ENCODE data around the gene CPAMD8.

The CPAMD8 gene

DNA sequence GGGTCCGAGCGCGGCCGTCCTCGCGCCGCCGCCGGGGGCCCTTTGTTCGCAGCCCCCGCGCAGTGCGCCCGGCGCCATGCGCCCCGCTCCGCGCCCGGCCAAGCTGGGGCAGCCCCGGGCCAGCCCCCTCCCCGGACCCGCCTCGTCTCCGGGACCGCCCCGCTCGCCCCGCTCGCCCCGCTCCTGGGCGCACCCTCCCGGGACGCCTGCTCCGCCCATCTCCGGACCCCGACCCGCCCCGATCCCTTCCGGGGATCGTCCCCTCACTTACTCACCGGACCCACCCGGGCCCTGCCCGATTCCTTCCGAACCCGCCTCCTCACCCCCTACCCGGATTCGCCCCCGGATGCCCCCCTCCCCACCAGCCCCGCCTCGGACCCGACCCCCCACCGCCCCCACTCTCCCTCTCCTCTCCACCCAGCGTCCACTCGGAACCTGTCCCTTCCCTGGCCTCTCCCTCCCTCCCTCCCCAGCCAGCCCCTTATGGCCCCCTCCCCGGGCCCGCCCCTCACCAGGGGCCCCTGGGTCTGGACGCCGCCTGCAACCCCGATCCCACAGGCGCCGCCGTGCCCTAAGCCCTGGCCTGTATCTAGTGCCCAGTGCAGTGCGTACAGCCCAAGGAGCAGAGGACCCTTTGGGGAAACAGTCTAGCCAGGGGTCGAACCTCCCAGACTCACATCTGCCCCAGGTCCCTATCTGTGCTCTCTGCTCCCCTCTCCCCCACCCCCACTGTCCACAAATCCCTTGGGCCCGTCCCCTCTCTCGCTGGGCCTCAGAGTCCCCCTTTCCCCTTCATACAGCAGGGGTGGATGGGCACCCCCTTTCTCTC, at the start of gene CPAMD8:
Gene CPAMD8 (minus strand): TSS at position 105 of the 829 bp plus-strand sequence. CDS start 168 bp downstream, outside the sequence.
- DNase-seq = no peak

DNA sequence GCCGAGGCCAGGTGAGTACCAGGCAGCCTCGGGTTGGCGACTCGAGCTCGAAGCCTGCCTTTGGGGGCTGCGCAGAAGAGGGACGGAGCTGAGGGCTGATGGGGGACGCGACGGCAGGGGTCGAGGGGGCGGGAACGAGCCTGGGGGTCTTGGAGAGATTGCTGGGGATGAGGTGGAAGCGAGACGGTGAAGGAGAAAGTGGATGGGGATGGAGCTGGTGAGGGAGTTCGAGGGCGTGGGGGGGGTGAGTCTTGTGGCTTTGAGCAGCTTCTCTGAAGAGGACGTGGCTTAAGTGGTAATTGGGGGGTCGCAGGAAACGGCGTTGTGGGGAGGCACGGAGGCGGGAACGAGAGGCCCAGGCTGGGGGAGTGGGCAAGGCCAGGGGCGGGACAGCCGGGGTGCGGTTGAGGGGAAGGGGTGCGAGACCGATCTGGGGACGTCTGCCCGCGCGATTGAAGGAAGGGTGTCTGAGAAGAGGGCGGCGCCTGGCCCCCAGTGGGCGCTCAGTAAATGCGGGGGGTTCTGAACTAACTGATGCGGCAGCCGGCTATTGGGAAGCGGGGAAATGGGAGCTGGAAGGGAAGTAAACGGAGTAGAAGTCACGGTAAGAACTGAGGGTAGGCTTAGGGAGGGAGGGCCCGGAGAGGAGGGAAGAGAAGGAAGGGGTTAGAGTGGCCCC, 49.4 kb upstream of the CPAMD8 start:
- no peak for DNase-seq

DNA sequence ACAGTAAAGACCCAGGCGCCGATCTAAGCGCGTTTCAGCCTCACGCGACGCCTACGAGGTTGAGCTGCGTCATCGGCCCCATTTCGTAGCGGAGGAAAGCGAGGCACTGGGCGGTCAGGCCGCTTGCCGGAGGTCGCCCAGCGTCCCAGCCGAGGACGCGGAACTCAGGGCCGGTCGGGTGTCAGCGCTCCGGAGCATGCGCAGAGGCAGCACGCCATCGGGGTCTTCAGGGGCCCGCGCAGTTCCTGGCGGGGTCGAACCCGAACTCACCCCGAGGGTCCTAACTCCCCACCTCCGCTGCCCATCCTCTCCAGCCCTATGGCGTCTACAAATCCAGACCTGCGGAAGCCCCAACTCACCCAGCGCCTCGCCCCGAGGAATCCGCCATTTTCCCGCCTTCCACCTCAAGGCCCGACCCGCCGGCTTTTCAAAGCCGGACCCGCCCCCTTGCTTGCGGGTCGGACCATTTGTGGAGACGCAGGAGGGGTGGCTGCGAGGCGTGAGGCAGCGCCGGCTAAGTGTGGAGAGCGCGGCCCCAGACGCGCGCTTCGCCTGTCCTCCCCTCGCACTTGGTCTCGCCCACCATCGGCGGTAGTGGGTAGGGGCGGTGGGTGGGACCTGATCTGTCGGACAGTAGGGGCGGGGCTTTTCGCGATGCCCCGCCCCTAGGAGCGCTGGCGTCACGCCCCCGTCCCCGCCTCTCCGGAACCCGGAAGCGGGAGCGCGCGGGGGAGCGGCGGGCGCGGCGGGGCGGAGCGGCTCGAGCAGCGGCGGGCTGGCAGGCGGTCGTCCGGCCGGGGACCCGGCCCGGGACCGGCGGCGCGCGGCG, 48.6 kb upstream of the CPAMD8 start, which contains the start of the genes HAUS8 and MYO9B:
Gene HAUS8 (minus strand): TSS at position 418 of the 829 bp plus-strand sequence. CDS start 30 bp downstream, at position 388.
Gene MYO9B (plus strand): TSS at position 743 of the 829 bp plus-strand sequence. CDS start 25,941 bp downstream, outside the sequence.
- DNase-seq = peak; percentile 89 to 95

DNA sequence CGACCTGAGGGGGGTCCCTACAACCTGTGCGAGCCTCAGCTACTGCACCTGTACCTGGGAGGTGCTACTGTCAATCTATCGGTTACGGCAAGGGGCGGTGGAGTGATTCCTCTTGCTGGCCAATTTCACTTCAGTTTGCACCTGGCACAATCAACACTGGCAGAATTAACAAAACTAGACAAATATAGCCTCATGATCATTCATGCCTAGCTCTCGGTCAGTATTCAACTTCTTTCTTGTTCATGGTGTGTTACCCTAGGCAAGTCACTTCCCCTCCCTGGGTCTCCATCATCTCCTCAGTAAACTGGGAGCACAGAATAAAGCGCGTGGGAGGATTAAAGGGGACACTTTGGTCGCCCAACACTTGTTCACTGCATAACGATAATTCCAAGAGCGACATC, 48.0 kb upstream of the CPAMD8 start:
- DNase-seq = no peak

DNA sequence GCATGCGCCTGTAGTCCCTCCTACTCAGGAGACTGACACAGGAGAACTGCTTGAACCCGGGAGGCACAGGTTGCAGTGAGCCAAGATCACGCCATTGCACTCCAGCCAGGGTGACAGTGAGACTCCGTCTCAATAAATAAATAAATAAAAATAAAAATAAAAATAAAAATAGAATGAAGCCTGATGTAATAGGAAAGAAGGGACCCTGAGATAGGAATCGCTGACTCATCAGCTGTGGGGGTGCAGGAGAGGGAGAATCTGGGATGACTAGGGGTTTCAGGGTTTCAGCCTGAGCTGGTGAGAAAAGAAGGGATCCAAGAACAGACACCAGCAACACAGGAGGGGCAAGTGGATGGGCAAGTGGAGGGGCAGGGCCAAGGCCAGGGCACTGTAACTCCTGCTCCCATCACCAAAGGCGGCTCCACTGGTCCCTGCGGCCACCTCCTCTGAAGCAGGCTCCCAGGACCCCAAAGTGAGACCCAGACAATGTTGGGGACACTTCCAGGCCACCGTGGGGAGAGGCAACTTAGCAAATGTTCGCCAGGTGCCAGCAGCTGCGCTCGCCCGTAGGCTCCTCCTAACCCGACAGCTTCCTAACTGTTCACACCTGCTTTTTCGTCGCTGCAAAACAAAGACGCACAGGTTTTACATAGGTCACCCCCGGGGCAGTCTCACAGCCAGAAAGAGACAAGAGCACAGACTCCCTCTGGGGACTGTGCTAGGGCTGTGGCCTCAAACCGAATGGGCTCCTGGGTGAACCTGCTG, 47.4 kb upstream of the CPAMD8 start:
- DNase-seq = no peak

DNA sequence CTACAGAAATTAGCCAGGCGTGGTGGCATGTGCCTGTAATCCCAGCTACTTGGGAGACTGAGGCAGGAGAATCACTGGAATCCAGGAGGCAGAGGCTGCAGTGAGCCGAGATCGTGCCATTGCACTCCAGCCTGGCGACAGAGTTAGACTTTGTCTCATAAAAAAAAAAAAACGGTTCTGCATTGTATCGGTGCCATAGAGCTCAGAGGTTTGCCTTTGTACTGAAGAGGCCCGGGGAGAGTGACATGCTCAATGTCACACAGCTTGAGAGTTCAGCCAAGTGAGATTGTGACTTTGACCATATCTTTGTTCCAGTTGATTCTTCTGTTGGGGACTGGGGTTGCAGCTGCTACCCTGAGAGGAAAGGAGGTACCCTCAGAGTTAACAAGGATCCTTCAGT, 44.3 kb upstream of the CPAMD8 start:
- DNase-seq = no peak

DNA sequence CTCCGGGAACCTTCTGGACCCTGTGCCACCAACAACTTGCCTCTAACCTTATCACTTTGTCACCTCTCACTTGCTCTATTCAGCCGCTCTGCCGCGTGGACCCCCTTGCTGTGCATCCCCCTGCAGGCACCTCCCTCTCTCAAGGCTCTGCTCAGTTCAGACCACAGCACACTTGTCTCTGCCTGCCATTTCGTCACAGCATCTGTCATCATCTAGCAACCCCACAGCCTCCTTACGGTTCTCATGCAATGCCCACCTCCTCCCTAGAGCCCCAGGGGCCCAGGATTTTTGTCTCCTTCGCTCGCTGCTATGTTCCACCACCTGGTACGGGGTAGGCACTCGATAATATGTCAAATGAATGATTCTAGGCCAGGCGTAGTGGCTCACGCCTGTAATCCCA, 43.8 kb upstream of the CPAMD8 start:
- no peak for DNase-seq

DNA sequence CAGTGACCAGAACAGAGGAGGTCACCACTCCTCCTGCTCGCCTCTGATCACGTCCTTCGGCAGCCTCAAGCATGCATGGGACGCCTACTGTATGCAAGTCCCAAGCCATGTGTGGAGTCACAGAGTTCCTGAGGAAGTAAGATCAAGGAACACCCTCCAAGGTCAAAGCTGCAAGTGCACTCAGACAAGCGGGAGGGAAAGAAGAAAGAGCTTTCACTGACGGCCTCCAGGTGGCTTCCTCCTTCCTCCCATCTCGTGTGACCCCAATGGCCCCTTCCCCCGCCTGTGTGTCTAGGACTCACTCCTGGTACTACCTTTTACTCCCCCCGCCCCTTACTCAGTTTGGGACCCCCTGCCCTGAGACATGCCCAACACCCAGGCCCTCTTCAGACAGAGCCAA, 42.6 kb upstream of the CPAMD8 start:
- no peak for DNase-seq

DNA sequence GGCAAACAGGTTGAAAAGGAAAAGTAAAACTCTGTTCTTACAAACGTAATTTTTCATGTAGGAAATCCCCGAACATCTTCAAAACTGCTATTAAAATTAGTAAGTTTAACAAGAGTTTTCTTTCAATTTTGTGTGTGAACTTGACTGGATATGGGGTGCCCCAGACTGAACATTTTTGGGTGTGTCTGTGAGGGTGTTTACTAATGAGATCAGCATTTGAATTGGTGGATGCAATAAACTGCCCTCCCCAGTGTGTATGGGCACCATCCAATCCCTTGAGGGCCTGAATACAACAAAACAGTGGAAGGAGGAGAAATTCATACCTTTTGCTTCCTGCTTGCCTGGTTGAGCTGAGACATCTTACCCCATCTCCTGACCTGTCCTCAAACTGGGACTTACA, 36.8 kb upstream of the CPAMD8 start:
- DNase-seq = no peak

DNA sequence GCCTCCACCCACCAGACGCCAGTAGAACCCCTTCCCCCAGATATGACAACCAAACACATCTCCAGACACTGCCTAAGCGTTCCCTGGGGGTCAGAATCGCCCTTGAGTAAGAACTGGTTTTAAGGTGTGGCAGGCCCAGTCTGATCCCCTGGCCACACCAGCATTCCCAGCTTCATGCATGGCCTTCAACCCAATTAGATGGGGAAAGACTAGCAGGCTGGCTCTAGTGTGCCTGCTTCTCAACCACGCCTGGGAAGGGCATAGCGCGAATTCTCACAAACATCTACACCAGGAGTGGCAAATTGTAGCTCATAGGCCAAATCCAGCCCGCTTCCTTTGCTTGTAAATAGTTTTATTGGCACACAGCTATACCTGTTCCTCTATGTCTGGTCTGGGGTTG, 35.1 kb upstream of the CPAMD8 start:
- no peak for DNase-seq

DNA sequence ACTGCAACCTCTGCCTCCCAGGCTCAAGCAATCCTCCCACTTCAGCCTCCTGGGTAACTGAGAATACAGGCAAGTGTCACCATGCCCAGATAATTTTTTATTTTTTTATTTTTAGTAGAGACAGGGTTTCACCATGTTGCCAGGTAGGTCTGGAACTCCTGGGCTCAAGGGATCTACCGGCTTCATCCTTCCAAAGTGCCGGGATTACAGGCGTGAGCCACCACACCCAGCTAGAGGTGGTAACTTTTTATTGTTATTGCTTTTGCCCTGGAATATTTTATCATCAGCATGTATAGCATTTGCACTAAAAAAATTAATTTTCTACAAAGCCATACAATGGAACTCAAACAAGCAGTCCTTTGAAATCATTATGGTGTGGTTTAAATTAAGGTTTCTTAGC, 34.6 kb upstream of the CPAMD8 start:
- DNase-seq = no peak

DNA sequence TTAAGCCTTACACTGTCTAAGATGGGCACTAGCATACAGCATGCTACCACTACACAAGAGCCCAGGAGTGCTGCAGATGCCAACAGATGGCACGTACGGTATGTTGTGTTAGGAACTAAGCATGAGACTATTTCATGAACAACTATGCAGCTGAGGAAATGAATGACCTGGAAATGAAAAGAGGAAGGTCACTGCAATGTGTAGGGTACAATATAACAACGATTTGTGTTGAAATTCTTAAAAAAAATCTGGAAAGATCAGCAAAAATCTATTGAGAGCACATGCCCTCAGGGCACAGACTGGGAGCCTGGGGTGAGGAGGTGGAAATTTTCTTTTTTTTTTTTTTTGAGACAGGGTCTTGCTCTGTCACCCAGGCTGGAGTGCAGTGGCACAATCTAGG, 34.2 kb upstream of the CPAMD8 start:
- no peak for DNase-seq

DNA sequence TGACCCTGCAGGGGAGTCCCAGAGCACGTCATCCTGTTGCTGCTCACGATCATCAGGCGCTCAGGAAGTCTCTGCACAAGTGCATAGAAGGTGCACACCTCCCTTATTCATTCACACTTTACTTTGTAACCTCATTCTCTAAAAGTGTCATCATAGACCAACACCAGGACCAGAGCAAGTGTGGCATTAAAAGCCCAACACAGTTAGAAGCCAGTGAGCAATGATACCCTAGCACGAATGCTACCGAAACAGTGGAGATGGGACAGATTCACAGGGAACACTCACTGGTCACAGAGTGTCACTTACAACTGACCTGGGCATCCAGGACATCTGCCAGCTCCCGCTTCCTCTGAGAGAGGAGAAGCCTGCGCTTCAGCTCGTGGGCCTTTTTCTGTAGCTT, 31.6 kb upstream of the CPAMD8 start:
- DNase-seq = peak in 1 of 2 experiments; percentile 34

DNA sequence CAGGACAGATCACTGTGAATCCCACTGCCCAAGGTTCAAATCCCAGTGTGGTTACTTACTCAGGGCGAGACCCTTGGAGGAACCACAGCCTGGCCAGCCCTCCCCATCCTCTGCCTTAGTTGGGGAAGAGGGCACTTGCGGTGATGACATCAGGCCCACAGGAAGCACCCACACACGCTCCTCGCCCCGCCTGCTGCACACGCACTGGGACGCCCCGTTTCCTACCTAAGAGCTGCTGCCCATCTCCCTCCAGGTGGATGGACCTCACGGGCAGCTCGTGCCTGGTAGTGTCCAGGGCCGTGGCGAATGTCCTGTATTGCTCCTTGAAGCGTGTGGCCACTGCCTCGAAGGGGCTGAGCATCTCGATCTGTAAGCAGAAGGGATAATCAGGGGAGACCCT, 29.0 kb upstream of the CPAMD8 start:
- DNase-seq = no peak

DNA sequence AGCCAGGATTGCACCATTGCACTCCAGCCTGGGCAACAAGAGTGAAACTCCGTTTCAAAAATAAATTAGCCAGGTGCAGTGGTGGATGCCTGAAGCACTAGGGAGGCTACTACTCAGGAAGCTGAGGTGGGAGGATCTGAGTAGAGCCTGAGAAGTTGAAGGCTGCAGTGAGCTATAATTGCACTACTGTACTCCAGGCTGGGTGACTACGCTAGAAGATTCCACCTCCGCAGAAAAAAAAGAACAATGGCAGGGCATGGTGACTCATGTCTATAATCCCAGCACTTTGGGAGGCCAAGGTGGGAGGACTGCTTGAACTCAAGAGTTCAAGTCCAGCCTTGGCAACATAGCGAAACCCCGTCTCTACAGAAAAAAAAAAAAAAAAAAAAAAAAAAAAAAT, 28.1 kb upstream of the CPAMD8 start:
- DNase-seq = no peak

DNA sequence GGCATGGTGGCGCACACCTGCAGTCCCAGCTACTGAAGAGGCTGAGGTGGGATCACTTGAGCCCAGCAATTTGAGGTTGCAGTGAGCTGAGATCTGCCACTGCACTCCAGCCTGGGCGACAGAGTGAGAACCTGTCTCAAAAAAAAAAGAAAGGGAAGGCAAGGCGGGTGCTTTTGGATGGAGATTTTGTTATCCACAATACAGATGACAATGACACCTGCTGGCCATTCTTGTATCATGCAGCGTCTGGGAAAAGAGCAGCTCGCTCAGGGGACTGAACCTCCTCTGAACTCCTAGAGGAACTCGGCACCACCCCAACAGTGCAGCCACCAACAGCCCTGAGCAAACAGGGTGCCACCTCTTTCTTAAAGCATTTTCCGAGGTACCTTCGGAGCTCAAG, 25.8 kb upstream of the CPAMD8 start:
- DNase-seq = no peak

DNA sequence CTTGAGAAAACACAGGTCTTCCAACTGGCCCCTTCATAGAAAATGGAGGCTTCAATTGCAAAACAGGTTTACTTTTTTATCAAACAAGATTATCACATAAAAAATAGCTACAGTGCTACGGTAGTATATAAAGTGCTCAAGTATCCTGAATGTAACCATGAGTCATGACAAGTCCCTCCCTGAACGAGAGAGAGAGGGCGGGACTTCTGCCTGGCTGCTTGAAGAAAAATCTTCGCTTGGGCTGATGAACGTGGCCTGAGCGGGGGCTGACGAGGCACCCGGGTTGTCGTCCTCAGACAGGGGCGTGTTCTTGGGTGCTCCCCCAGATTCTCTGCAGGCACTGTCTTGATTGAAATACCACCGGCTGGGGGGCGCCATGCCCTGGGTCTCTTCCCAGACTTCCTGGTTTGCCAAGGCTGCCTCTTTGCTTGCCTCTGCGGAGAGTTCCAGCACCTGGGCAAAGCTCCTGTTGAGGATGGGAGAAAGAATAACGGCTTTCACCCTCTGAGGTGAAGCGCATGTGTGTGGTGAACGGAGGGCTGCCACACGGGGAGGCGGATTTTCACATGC, 23.2 kb upstream of the CPAMD8 start:
- no peak for DNase-seq

DNA sequence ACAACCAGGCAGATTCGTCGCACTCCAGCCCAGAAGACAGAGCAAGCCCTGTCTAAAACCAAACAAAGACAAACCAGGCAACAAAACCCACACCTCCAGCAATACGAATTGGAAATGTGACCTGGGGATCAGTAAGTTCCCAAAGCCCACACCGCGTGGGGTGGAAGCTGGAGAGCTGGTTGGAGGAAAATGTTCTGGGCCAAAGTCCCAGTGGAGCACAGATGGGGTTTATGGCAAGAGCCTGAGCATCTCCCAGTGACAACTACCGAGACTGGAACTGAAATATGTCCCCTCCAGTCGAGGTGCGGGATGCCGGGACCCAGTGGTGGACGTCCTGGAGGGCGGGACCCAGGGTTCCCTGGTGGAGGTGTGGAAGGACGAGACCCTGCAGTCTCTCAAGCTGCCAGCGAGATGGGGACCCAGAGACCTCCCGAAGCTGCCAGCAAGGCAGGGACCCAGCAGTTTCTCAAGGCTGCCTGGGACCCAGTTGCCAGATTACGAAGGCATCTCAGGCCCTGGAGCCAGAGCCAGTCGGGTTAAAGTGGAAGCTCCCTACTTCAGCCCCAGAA, 22.4 kb upstream of the CPAMD8 start:
- no peak for DNase-seq

DNA sequence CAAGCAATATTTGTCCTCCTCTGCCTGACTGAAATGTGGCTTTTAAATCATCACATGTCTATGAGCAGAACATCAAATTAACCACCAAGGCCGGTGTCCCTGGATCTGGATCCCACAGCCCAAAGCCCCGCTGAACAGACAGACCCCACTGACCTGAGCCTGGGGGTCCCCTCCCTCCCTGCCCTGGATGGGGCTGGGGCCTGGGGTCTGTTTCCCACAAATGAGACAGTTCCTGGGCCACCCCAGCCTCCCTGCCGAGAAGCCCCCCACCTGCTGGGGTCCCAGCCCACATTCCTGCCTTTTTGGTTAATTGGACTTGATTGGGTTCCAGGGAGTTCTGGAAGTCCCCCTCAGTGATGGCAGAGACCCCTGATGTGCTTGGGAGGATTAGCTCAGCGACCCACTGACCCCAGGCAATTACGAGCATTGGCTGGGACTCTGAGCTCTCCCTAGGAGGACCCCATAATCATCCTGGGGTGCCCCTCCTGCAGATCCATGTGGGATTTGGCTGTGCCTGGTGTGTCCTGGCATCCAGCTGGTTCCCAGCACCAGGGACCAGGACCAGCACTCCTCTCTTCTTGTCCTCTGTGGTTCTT, 19.4 kb upstream of the CPAMD8 start:
- DNase-seq = no peak

DNA sequence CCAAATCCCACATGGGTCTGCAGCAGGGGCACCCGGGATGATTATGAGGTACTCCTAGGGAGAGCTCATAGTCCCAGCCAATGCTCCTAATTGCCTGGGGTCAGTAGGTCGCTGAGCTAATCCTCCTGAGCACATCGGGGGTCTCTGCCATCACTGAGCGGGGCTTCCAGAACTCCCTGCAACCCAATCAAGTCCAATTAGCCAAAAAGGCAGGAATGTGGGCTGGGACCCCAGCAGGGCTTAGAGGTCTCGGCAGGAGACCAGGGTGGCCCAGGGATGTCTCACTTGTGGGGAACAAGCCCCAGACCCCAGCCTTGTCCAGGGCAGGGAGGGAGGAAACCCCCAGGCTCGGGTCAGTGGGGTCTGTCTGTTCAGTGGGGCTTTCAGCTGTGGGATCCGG, 17.1 kb upstream of the CPAMD8 start:
- DNase-seq = no peak

DNA sequence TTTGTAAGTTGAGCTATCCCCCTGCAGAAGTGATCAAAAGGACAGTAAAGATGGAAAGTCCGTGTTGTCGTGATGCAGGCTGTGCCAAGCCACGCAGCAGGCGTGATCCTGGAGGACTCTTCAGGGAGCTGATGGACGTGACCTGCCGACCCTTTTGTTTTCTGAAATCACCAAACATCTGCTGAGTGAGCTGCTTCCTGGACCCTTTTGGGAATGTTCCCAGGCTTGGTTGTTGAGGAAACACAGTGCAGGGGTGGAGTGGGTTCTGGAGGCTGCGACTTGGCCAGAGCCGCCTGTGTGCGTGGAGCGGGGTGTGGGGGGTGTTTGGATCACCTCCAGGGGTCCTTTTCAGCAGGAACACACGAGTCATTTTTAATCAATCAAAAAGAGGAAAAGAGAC, 15.4 kb upstream of the CPAMD8 start:
- no peak for DNase-seq

Data from NCI-H1930 (cell line).